ENCODE results near the gene SH3BP4.
"Not testable (repeated sequence)": the region's sequence is repeated elsewhere in the genome, so short reads cannot be mapped to it uniquely, and the experiment has no call there.

SH3BP4 gene

DNA sequence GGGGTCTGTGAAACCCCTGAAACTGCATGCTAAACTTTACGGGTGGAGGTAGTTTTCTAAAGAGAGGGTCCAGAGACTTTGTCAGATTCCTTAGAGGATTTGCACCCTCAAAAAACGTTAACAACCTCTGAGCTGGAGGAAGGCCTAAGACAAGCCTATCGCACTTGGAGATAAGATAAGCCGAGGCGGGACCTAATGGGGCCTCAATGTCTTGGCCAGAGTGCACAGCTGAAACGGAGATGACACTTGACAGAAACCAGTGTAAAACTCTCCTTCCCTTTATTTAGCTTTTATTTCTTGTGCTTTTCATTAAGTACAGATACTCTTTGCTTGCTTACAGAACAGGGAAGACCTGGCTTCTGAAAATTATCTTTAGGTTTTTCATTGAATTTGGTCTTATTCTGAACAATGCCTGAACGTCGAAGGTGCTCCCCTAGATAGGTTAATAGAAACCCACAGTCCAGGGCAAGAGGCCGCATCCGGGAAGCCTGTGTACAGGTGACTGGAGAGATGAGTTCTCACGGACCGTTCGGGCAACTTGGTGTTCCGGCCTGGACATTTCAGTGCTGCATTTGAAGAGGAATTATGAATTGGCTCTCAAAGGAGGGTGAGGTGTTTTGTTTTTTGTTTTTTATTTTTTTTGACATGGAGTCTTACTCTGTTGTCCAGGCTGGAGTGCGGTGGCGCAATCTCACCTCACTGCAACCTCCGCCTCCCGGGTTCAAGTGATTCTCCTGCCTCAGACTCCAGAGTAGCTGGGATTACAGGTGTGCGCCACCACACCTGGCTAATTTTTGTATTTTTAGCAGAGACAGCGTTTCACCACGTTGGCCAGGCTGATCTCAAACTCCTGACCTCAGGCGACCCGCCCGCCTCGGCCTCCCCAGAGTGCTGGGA, 49.7 kb downstream of the SH3BP4 start:
- no peak for DNase-seq

DNA sequence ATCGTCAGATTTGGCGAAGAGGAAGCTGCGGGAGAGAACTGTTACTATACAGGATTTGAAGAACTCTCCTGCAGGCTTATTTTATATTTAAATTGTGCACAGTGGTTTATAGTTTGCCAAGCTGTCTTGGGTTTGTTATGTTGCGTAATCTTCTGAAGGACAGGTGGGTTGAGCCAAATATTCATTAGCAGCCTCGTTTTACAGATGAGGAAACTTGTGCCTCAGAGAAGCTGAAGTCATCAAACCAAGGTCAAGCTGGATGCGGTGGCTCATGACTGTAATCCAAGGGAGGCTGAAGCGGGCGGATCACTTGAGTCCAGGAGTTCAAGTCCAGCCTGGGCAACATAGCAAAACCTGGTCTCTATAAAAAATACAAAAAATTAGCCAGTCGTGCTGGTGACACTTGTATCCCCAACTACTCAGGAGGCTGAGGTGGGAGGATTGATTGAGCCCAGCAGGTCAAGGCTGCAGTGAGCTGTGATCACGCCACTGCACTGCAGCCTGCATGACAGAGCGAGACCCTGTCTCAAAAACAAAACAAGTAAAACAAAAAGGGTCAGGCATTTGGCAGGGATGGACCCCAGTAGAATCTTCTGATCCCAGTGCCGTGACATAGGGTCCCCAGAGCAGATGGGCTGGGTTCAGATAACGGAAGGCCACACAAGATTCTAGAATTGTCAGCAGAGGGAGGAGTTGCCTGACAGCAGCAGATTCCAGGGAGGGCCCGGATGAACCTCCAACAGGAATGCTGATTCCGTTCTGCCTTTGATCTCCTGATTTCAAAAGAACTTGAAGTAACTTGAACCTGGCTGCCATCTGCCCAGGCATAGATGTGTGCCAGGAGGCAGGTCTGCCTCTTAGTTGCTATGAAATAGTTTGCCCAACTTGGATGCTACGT, 50.6 kb downstream of the SH3BP4 start:
- DNase-seq, result no peak

DNA sequence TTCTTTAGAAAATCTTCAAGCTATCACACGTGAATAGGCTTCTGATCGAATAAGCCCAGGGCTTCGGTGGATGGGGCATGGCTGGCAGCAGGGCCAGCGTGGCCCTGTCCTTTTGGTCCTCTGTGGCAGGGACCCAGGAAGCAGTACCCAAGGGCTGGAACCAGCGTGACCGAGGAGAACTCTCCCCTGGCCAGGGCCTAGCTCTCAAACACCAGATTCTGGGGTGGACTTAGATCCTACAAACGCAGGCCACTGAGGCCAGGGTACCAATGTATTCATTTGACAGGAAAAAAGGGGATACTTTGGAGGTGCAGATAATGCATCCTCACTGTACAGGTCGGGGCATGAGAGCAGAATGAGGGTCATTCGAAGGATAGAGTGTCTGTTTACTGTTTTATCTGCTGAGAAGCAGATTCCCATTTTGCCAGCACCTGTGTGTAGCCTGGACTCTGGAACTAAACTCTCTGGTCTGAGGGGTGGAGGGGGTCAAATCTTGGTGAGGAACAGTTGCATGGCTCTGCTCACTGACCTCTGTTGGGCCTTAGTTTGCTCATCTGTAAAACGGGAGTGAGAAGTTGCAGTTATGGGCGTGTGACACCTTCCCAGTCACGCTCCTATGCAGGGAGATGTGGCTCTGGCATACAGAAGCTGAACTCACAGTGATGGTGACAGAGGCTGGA, 51.4 kb downstream of the SH3BP4 start:
- DNase-seq, result no peak

DNA sequence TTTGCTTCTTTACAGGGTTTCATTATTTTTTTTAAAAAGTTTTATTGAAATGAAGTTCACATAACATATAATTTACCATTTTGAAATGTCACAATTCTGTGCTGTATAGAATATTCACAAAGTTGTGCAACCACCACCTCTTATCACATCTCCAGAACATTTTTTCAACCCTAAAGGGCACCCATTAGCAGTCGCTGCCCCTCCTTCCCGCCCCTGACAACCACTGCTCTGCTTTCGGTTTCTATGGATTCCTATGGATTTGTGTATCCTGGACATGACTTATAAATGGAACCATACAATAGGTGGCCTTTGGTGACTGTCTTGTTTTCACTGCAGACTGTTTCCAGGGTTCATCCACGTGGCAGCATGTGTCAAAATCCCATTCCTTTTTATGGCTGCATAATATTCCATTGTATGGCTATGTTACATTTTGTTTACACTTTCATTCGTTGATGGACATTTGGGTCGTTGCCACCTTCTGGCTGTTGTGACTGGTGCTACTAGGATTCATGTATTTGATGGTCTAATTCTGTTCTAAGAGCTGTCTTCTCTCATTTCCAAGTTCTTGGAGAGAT, 52.6 kb downstream of the SH3BP4 start:
- no peak for DNase-seq

DNA sequence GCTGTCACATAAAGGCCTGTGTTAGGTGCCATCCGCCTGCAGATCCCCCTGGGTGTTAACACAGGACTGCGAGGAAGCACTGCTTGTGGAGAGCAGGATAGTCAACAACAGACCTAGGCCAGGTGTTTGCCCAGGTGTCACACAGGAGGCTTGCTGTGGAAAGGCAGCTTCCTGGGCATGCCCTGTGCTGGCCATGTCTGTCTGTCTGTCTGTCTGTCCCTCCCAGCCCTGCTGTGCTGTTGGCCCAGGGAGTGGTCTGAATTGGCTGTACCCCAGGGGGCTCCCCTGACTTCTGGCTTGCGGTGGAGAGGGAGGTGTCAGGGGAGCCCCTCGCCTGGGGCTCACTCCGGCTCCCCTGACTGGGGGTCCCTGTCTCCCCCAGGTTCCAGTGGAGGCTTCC, 53.2 kb downstream of the SH3BP4 start:
- no peak for DNase-seq

DNA sequence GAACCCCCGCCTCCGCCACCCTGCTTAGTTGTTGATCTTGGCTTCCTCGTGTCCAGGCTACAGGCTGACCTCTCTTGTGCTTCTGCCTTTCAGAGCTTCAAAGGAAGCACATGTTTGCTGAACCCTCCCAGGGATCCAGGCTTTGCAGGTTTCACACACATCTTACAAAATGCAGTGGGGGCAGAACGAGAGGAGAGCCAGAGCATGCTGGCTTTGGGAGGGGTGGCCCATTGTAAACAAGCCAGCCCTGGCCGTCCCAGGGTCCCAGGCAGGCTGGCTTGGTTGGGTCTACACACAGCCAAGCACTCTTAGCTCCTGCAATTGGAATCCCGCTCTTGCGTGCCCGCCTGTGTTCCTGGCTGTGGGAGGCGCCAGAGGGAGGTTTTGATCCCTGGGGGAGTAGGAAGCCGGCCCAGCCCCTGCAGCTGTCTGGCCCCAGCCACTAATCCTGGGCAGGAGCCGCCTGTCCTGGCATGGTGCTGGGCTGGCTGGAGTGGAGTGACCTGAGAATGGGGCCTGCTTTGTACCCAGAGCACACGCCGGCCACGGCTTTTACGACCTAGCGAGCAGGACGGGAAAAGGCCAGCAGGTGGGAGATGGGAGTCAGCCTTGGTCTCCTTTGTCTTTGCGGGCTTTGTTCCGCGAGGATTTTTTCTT, 53.9 kb downstream of the SH3BP4 start:
- no peak for DNase-seq

DNA sequence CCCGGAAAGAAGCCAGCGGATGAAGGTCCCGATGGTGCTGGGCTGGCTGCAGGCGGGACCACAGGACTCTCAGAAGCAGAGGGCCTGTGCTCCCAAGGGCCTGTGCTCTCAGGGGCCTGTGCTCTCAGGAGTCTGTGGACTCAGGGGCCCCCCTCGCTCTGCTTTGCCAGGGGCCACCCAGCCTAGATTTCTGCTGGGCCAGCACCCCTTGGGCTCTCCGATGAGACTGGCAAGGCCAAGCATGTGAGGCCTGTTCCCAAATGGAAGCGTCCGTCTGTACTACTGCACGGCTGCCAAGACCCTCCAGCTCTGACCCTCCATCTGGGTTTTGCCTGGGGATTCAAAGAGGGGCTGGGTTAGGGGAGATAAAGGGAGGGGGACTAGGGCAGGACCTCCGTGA, 54.6 kb downstream of the SH3BP4 start:
- no peak for DNase-seq

DNA sequence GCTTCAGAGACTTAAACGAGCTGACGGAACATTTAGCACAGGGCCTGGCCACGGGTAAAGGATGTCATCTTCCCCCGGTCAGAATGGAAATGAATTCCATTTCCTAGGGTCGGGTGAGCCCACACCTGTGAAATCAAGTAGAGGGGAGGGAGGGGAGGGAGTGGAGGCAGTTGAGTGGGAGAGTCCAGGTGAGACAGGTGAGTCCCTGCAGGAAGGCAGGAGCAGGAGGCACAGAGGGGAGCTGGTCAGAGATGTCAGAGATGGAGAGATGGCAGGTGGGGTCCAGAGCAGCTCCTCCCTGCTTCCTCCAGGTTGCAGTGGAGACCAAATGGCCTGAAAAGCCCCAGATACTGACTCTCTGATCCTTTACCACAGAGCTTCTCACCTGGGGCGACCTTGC, 55.2 kb downstream of the SH3BP4 start:
- no peak for DNase-seq

DNA sequence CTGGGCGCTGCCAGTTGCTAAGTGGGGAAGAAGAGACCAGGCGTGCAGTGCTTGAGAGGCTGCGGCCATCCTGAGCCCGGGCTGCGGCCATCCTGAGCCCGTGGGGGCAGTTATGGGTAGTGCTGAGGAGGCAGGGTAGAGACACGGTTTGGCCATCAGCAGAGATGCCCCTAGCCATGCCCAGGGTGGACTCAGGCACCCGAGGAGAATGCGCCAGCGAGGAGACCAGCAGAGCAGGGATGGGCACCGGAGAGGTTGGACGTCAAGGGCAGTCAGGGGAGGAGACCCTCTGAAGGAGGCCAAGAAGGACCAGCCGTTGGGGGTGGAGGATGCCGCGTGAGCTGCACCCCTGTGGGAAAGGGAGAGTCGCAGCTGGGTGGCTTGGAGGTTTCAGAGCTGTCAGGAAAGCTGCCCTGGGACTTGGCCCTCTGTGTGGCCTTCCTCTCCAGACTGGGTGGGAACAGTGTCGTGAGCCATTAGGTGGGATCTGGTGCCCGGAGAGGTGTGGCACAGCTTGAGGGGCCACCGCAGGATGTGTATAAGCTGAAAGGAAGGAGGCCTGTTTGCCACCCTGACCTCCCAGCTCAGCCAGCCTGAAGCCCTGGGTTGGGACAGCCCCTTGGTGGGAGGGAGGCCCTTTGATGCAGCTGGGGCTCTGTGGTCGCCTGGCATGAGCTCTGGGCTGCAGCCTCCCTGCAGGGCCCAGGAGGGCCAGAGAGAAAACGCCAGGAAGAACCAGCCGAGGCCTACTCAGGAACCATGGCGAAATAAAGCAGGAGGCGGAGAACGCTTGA, 56.0 kb downstream of the SH3BP4 start:
- no peak for DNase-seq

DNA sequence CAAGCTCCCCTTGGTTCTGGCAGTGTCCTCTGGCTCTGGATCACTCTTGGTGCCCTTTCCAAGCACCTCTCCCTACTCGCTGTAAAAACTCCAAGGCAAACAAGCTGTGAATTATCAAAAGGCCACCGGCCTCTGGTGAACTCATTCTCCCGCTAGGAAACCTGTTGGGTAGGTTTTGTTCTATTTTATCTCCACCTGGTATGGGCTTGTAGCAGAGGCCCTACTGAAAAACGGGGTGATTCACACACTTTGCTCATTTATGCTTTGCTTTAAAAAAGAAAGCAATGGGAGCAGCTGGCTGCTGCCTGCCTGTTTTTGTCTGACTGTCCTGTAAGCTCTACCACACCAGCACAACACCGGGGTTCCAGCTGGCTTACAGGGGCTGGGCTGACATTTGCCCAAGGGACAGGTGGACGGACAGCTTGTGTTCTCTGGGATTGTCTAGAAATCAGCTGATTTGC, 56.8 kb downstream of the SH3BP4 start:
- DNase-seq, result no peak

DNA sequence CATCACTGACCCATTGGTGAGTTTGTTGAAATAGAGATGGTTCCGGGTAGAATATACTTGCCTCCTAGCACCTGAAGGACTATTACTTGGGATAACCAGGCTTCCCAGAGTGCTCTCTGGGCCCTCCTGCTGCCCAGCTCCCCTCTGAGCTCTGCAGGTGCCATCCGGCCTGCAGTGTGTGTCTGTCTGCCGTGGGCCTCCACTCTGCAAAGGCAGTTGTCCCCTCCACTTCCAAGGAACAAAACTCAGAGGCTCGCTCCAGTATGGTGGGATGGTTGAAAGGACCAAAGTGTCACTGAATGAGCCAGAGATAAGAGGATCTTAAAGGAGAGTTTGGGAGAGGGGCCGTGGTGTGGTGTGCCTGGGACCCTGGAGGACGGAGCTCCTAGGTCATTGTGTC, 57.3 kb downstream of the SH3BP4 start:
- no peak for DNase-seq

DNA sequence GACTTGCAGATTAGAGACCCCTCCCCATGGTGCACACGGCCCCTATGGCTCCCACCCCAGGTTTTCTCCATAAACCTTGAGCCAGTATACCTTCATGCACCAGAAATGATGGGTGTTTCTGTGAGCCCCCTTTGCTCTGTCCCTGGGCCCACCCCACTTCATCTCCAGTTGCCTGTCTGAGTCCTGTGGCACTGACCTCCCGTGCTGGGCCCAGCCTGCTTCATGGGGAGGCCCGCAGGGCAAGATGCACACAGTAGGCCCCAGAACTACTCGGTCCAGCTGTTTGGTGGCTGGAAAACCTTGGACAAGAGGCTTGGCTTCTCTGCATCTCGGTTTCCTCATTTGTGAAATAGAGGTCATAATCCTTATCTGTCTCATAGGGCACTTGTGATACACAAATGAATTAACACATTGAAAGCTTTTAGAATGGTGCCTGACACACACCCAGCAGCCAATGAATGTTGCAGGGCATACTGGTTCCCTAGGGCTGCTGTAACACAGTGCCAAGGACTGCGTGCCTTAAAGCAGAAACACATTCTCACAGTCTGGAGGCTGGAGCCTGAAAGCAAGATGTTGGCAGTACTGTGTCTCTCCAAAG, 58.4 kb downstream of the SH3BP4 start:
- DNase-seq, result no peak

DNA sequence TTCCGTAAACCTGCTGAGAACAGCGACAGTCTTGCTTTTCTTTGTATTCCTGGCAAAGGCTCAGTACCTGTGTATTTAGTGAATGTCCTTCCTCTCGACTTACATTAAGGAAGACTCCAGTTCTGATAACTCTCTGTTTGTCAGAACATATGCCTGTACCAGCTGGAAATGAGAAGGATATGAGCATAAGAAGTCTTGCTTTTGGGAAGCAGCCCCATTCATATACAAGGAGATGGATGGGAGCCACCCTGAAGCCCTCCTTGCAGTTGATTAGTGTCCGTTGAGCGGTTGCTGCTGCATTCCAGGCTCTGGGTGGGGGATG, 59.8 kb downstream of the SH3BP4 start:
- DNase-seq, result no peak

DNA sequence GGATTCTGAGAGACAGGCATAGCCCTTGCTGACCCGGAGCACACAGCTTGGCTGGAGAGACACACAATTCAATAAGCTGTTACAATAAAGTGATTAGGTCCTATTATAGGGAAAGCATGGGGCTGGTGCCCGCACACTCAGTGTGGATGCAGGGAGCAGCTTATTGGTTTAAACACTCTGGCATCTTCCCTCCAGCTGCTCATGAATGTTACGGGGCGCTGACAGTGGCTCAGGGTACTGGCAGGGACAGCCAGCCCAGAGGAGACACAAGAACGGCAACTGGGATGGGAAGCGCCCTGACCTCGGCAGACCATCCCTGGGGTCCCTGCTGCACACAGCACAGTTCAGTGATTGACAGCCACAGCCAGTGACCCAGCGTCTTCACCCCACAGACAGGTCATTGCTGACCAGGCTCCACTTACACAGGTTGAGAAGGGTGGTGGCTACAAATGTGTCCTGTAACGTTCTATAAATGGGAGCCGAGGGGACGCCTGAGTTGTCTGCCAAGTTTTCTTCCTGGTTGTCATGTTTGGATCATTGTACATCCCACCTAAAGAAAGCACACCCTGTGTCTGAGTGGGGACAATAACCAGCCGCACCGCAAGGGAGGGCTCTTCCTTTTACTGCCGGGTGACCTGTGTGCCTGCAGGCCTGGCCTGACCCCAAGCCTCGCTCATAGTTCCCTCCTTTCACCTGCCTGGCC, 60.3 kb downstream of the SH3BP4 start:
- DNase-seq, result no peak

DNA sequence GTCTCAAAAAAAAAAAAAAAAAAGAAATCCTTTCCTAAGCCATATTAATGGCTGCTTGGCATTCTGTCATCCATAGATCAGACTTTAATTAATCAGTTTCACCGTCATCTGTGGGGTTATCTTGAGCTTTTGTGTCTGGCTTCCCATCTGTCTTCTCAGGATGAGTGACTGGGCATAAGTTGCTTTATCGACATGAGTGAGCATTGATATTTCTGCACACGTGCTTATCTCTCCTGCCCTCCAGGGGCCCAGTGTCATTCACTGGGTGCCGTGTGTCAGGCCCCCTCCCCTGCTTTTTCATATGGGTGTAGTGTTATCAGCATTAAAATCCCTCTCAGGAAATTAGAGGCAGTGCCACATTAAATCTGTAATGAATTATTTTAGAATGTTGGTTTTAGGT, 65.6 kb downstream of the SH3BP4 start:
- DNase-seq, result no peak

DNA sequence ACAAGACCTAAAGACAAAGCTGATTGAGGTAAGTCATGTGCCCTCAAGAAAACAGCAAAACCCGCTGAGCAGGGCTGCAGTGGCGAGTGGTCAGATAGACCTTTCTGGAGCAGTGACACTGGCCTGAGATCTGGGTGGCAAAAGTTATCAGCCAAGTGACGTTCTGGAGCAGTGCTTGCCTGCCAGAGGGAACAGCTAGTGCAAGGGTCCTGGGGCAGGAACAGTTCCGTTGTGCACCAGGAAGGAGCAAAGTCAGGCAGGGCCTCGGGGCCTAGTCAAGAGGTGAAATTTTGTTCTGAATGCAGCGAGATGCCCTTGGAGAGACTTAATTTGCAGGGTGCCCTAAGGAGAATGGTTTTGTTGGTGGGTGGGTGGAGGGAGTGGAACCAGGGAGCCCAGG, 67.0 kb downstream of the SH3BP4 start:
- DNase-seq, result no peak

DNA sequence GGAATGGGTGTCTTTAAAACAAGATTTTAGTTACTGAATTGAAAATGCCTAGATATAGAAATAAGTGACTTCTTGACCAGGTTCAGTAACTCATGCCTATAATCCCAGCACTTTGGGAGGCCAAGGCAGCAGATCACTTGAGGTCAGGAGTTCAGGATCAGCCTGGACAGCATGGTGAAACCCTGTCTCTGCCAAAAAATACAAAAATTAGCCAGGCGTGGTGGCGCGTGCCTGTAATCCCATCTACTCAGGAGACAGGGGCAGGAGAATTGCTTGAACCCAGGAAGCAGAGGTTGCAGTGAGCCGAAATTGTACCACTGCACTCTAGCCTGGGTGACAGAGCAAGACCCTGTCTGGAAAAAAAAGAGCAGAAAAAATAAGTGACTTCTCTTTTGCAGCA, 68.3 kb downstream of the SH3BP4 start:
- DNase-seq, result not testable (repeated sequence)

DNA sequence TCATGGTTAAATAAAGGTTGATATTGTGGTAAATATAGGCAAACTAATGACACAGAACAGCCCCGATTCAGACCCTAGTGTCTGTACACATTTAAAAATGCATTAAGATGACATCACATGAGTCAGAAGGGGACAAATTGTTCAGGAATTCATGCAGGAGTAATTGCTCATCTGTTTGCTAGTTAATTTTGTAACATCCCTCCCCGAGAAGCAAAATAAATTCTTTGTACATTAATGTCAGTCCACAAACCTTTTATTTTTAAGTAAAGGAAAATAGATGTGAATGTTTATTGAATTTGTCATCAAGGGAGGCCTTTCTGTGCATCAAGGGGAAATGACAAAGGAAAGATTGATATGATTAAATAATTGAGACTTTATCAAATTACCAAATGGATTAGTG, 69.9 kb downstream of the SH3BP4 start:
- DNase-seq, result no peak

DNA sequence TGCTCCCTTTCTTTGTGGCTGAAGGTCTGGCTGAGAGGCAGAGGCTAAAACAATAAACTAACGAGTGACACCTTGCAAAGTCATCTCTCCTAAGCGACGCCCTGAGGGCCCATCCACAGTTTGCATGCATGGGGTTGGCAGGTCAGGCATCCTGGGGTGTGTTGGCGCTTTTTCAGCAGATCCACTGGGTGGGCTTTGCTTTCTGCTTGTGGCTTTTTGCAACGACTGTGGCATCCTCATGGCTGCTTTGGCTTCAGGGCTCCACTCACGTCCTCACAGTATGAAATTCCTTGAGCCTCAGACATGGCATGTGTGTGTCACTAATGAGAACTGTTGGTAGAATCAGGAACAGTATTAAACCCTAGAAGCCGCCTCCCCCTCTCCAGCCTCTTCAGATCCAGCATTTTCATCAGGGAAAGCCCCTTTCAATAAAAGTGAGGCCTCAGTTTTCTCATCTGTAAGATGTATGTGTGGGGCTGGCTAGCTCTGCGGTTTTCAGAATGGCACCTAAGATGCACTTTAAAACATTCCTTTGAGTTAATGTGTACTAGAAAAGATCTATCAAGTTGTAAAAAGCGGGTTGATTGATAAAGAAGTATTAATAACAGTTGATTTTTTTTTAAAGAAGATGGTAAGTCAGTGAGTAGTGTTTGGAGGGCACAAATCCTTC, 72.5 kb downstream of the SH3BP4 start:
- DNase-seq, result no peak

Measured in KG1 (cell line).